H1 (cell line): ENCODE measurements around the gene TCAF1. TPM values are rescaled to one million over a fixed set of nuclear protein-coding genes. Genes with fewer than 3 reads are reported as not detected.

Experiments
- CTCF ChIA-PET: fragments of 300-600 bp; sonication (Branson Sonifier 250); formaldehyde crosslinking; loops from one replicate; lab custom pipeline; 2021; ENCODE audit not compliant: partially characterized antibody; lab: Charles Lee
- POLR2A ChIA-PET: fragments of 300-600 bp; sonication (Branson Sonifier 250); formaldehyde crosslinking; loops from one replicate; lab custom pipeline; 2021; ENCODE audit warnings: inconsistent platforms; ENCODE audit not compliant: partially characterized antibody; lab: Charles Lee
- DNase-seq, 2 experiments: peaks; one replicate each; pipeline versions ENCODE4 v3.0.0 to v3.0.0-alpha.2; 2010 to 2022; ENCODE audit warnings: low spot score in 2 of 2, low read depth in 1 of 2, mixed read lengths in 1 of 2
- FAIRE-seq: peaks from 2 replicates; lab custom pipeline; 2011; peaks lifted over from hg19 to GRCh38; lab: Jason Lieb, UNC
- H2AFZ ChIP-seq: 2 replicates; pipeline ENCODE4 v1.8.1; 2012; ENCODE audit warnings: low read length, inconsistent platforms
- H2AK5ac ChIP-seq: 2 replicates; pipeline ENCODE4 v1.6.1; 2013; ENCODE audit warnings: low read depth, low read length
- H2BK120ac ChIP-seq: replicated peaks from 2 replicates; pipeline ENCODE3; 2013; ENCODE audit warnings: low read depth, low read length, inconsistent platforms
- H2BK12ac ChIP-seq: 2 replicates; pipeline ENCODE4 v1.6.1; 2013; ENCODE audit warnings: low read depth, low read length
- H2BK15ac ChIP-seq: 2 replicates; pipeline ENCODE4 v1.6.1; 2013; ENCODE audit warnings: low read length
- H2BK20ac ChIP-seq: 2 replicates; pipeline ENCODE4 v1.6.1; 2013; ENCODE audit warnings: low read length
- H2BK5ac ChIP-seq: 2 replicates; pipeline ENCODE4 v1.6.1; 2013; ENCODE audit warnings: low read depth, low read length
- H3K14ac ChIP-seq: 2 replicates; pipeline ENCODE4 v1.6.1; 2013; ENCODE audit warnings: inconsistent platforms; ENCODE audit not compliant: insufficient read length
- H3K18ac ChIP-seq: 2 replicates; pipeline ENCODE4 v1.6.1; 2013; ENCODE audit warnings: low read length; ENCODE audit errors: extremely low read depth
- H3K23ac ChIP-seq: 2 replicates; pipeline ENCODE4 v1.6.1; 2013; ENCODE audit warnings: inconsistent platforms; ENCODE audit not compliant: insufficient read length
- H3K23me2 ChIP-seq: 2 replicates; pipeline ENCODE4 v1.6.1; 2013; ENCODE audit warnings: low read depth, low read length
- H3K27ac ChIP-seq: 2 replicates; pipeline ENCODE4 v1.6.1; 2011; ENCODE audit warnings: low read depth, low read length, inconsistent platforms
- H3K27me3 ChIP-seq, 4 experiments: replicated peaks in 1 of 4; 1 replicate in 1 of 4; 2 replicates in 3 of 4; pipeline versions ENCODE4 v1.6.1 to v1.8.1; 2011 to 2013; ENCODE audit warnings: low read length in 3 of 4, mild to moderate bottlenecking in 3 of 4, inconsistent platforms in 2 of 4, mixed read lengths in 2 of 4, moderate library complexity in 1 of 4; ENCODE audit not compliant: control insufficient read depth in 3 of 4, insufficient read depth in 3 of 4; ENCODE audit errors: extremely low read depth in 1 of 4
- H3K36me3 ChIP-seq, 4 experiments: 2 replicates each; pipeline versions ENCODE4 v1.6.1 to v1.8.1; 2011 to 2013; ENCODE audit warnings: mild to moderate bottlenecking in 4 of 4, low read length in 3 of 4, moderate library complexity in 2 of 4, control low read depth in 1 of 4, inconsistent platforms in 1 of 4; ENCODE audit not compliant: insufficient read depth in 4 of 4, control insufficient read depth in 2 of 4
- H3K4ac ChIP-seq: replicated peaks from 2 replicates; pipeline ENCODE3; 2013; ENCODE audit warnings: low read length, low read depth, mixed read lengths, inconsistent platforms; ENCODE audit not compliant: insufficient read length
- H3K4me1 ChIP-seq, 4 experiments: replicated peaks in 1 of 4; 1 replicate in 1 of 4; 2 replicates in 3 of 4; pipeline versions ENCODE4 v1.6.1 to v1.8.1; 2011 to 2013; ENCODE audit warnings: low read length in 3 of 4, inconsistent platforms in 2 of 4, mixed read lengths in 1 of 4; ENCODE audit not compliant: insufficient read depth in 4 of 4, control insufficient read depth in 3 of 4
- H3K4me2 ChIP-seq, 2 experiments: 2 replicates each; pipeline versions ENCODE4 v1.6.1 to v1.8.1; 2011 to 2013; ENCODE audit warnings: low read depth in 2 of 2, low read length in 2 of 2, control low read depth in 1 of 2, inconsistent platforms in 1 of 2, mild to moderate bottlenecking in 1 of 2; ENCODE audit not compliant: insufficient read depth in 1 of 2
- H3K4me3 ChIP-seq, 4 experiments: fragments of 200-600, 300-600 bp in 1 of 4; sonication (generic), shearing (Covaris generic), sonication (Bioruptor Twin) in 1 of 4; 2 replicates each; pipeline versions ENCODE4 v1.5.1 to v1.8.1; 2011 to 2016; ENCODE audit warnings: low read length in 4 of 4, low read depth in 3 of 4, control low read depth in 2 of 4, inconsistent platforms in 2 of 4, mild to moderate bottlenecking in 2 of 4, mixed read lengths in 1 of 4, moderate library complexity in 1 of 4; ENCODE audit not compliant: insufficient read depth in 2 of 4; ENCODE audit errors: extremely low read depth in 1 of 4
- H3K56ac ChIP-seq: replicated peaks from 2 replicates; pipeline ENCODE3; 2013; ENCODE audit warnings: low read depth, mild to moderate bottlenecking, mixed read lengths, low read length, inconsistent platforms; ENCODE audit not compliant: insufficient read length
- H3K79me1 ChIP-seq: 2 replicates; pipeline ENCODE4 v1.6.1; 2013; ENCODE audit warnings: low read depth, low read length, control low read depth
- H3K79me2 ChIP-seq, 2 experiments: 2 replicates each; pipeline versions ENCODE4 v1.6.1 to v1.8.1; 2012 to 2013; ENCODE audit warnings: low read length in 2 of 2, mild to moderate bottlenecking in 2 of 2, inconsistent platforms in 1 of 2; ENCODE audit not compliant: insufficient read depth in 2 of 2, control insufficient read depth in 1 of 2
- H3K9ac ChIP-seq, 4 experiments: replicated peaks in 1 of 4; 1 replicate in 1 of 4; 2 replicates in 3 of 4; pipeline versions ENCODE4 v1.6.1 to v1.8.1; 2011 to 2013; ENCODE audit warnings: low read depth in 3 of 4, low read length in 3 of 4, control low read depth in 2 of 4, mild to moderate bottlenecking in 2 of 4, moderate library complexity in 2 of 4, inconsistent platforms in 1 of 4; ENCODE audit errors: extremely low read depth in 1 of 4
- H3K9me3 ChIP-seq, 2 experiments: 2 replicates each; pipeline versions ENCODE4 v1.6.1 to v1.8.1; 2012 to 2013; ENCODE audit warnings: mild to moderate bottlenecking in 2 of 2, moderate library complexity in 2 of 2, control low read depth in 1 of 2, inconsistent platforms in 1 of 2, low read depth in 1 of 2, low read length in 1 of 2, mixed read lengths in 1 of 2; ENCODE audit not compliant: insufficient read depth in 2 of 2
- H4K20me1 ChIP-seq, 2 experiments: replicated peaks in 1 of 2; 2 replicates each; pipeline versions ENCODE3 to v1.8.1; 2011 to 2013; ENCODE audit warnings: inconsistent platforms in 2 of 2, low read length in 2 of 2, mild to moderate bottlenecking in 1 of 2; ENCODE audit not compliant: insufficient read depth in 2 of 2, control insufficient read depth in 1 of 2
- H4K5ac ChIP-seq: 2 replicates; pipeline ENCODE4 v1.6.1; 2013; ENCODE audit warnings: low read length, low read depth, mixed read lengths, inconsistent platforms; ENCODE audit not compliant: insufficient read length
- H4K8ac ChIP-seq: 2 replicates; pipeline ENCODE4 v1.8.0; 2013; ENCODE audit warnings: mild to moderate bottlenecking, moderate library complexity, low read length, inconsistent platforms; ENCODE audit not compliant: insufficient read depth; ENCODE audit errors: extremely low read depth
- H4K91ac ChIP-seq: replicated peaks from 2 replicates; pipeline ENCODE3; 2013; ENCODE audit warnings: low read length, mixed read lengths, inconsistent platforms; ENCODE audit not compliant: insufficient read length
- MAFK ChIP-seq: IDR thresholded peaks from 2 replicates; pipeline ENCODE4 v1.6.1; 2012; ENCODE audit warnings: low read depth, mild to moderate bottlenecking, improper control_type of control experiment, low read length
- MAX ChIP-seq: IDR thresholded peaks from 2 replicates; pipeline ENCODE4 v1.6.1; 2012; ENCODE audit warnings: inconsistent platforms
- WGBS, 2 experiments: shearing (Covaris generic) in 1 of 2; methylation state at CpG; one replicate each; pipeline versions ENCODE4 v1.1.6 to v1.1.7; 2013 to 2015; ENCODE audit warnings: low lambda C conversion rate in 2 of 2, mixed read lengths in 2 of 2, inconsistent platforms in 1 of 2, low coverage in 1 of 2, missing lambda C conversion rate in 1 of 2; ENCODE audit not compliant: insufficient replicate concordance in 2 of 2, insufficient coverage in 1 of 2, insufficient read length in 1 of 2; ENCODE audit errors: extremely low coverage in 1 of 2, missing lambda C conversion rate in 1 of 2; 5-methylcytosine and 5-hydroxymethylcytosine counted together
- polyA plus RNA-seq, 7 experiments: library from polyadenylated mRNA; depleted of rRNA in 3 of 7; stranded (reverse) in 5 of 7; unstranded in 2 of 7; fragments of >200 nt in 5 of 7; fragments of 200-250 nt in 2 of 7; gene quantifications; 1 replicate in 5 of 7; 2 replicates in 1 of 7; 4 replicates in 1 of 7; pipeline versions ENCODE4 v1.2.1 to v1.2.3, GENCODE V29; 2011 to 2013; ENCODE audit warnings: missing spikeins in 2 of 7, mixed read lengths in 2 of 7
- total RNA-seq: library from RNA; stranded (reverse); fragmentation: NEBNext Ultra II Directional; extraction: Animal tissue kit (Norgen Biotek cat#: 25700); gene quantifications from 2 replicates; pipeline ENCODE4 v1.2.1, GENCODE V29; 2021

The TCAF1 gene
- total and polyA plus RNA-seq, 2 of the 8 experiments (the other 6 are each of a cell fraction or from before 2014, with no cell fraction given) = 9.6 to 28.0 TPM

GRCh38 chr7:143934526-143935325, 32.8 kb upstream of the TCAF1 start, which contains the start of gene OR2F2:
OR2F2 (plus strand) TSS chr7:143935233; CDS start chr7:143935233, 0 bp downstream.
- H4K8ac ChIP-seq = no peak within 1 kb of the TSS
- no peak within 1 kb of the TSS for H3K18ac ChIP-seq
- TF ChIP-seq MAX (no peak), MAFK (peak; percentile 92)
- CTCF ChIA-PET = interaction anchor here (1.3 to 1.5 kb wide), 2 partner anchors 31 to 41 kb away, joined by 3 to 5 read pairs; no protein-coding TSS in a partner anchor
- no peaks in the 10 kb centered on the region for H3K9me3 ChIP-seq
- no peak within 1 kb of the TSS for H4K5ac ChIP-seq
- H3K4me1 ChIP-seq = no peaks in the 10 kb centered on the region
- H2BK120ac ChIP-seq = no peak within 1 kb of the TSS
- H4K91ac ChIP-seq = no peak within 1 kb of the TSS
- H3K27ac ChIP-seq = no peak within 1 kb of the TSS
- no peaks in the 10 kb centered on the region for H3K23me2 ChIP-seq
- H3K23ac ChIP-seq = no peak within 1 kb of the TSS
- no peak within 1 kb of the TSS for H3K4me3 ChIP-seq
- no peaks in the 10 kb centered on the region for H3K27me3 ChIP-seq
- H3K79me2 ChIP-seq = no peaks in the 10 kb centered on the region
- no peak within 1 kb of the TSS for H3K14ac ChIP-seq
- no peak within 1 kb of the TSS for H2AK5ac ChIP-seq
- peak within 1 kb of the TSS; percentile 55; the same call in 1 of the 2 replicates for H2AFZ ChIP-seq
- no peaks in the 10 kb centered on the region for H4K20me1 ChIP-seq
- no peak within 1 kb of the TSS for H3K4ac ChIP-seq
- no peaks in the 10 kb centered on the region for H3K36me3 ChIP-seq
- no peak within 1 kb of the TSS for H2BK20ac ChIP-seq
- H3K9ac ChIP-seq = no peak within 1 kb of the TSS
- H2BK5ac ChIP-seq = no peak within 1 kb of the TSS; the same call in 1 of the 2 replicates
- WGBS, 2 experiments = 85% methylated on average over 3 of the region's 3 CpGs; no CpG with 5 or more reads in 1 of the 2 experiments
- H3K56ac ChIP-seq = no peak within 1 kb of the TSS
- no peak within 1 kb of the TSS for H3K4me2 ChIP-seq
- POLR2A ChIA-PET = no interaction called here
- H3K79me1 ChIP-seq = no peaks in the 10 kb centered on the region
- DNase-seq = no peak
- no peak within 1 kb of the TSS for H2BK12ac ChIP-seq
- FAIRE-seq = no peak
- H2BK15ac ChIP-seq = no peak within 1 kb of the TSS
